GM12864 (cell line): Measurements from ENCODE around the gene CFAP77.
A peak's percentile ranks its signal among the peaks of the same experiment; 100 is the strongest.

ENCODE experiments used
- DNase-seq: peaks from one replicate; pipeline ENCODE4 v3.0.0-alpha.2; 2011; ENCODE audit warnings: low read depth
- H3K4me3 ChIP-seq: 2 replicates; pipeline ENCODE4 v1.5.1; 2011; ENCODE audit warnings: mild to moderate bottlenecking, low read depth, low read length, control low read depth
- CTCF ChIP-seq: IDR thresholded peaks from 2 replicates; pipeline ENCODE4 v1.5.1; 2011; ENCODE audit warnings: low read depth, mild to moderate bottlenecking, moderate library complexity, low read length, control low read depth, inconsistent platforms; ENCODE audit errors: missing control alignments

The CFAP77 gene

GRCh38 chr9:132409828-132410528 lies at the start of gene CFAP77:
CFAP77 (plus strand) TSS chr9:132410211; CDS start chr9:132410272, 61 bp downstream.
- no peak for DNase-seq
- peak within 1 kb of the TSS; percentile 35 for H3K4me3 ChIP-seq
- TF ChIP-seq CTCF = no peak

GRCh38 chr9:132364068-132364467 lies 45.9 kb upstream of the CFAP77 start:
- no peak for TF ChIP-seq CTCF
- H3K4me3 ChIP-seq = no peak overlapping the region
- DNase-seq = no peak

GRCh38 chr9:132365986-132366385 lies 44.0 kb upstream of the CFAP77 start:
- H3K4me3 ChIP-seq = no peak overlapping the region
- DNase-seq = no peak
- no peak for TF ChIP-seq CTCF

- H3K4me3 ChIP-seq = no peak overlapping the region
- DNase-seq = no peak
- TF ChIP-seq CTCF = no peak
Observed at GRCh38 chr9:132366481-132366880, 43.5 kb upstream of the CFAP77 start.

GRCh38 chr9:132367613-132368313 lies 42.2 kb upstream of the CFAP77 start:
- DNase-seq = no peak
- H3K4me3 ChIP-seq = no peak overlapping the region
- no peak for TF ChIP-seq CTCF

- H3K4me3 ChIP-seq = no peak overlapping the region
- TF ChIP-seq CTCF = no peak
- DNase-seq = no peak
Observed at GRCh38 chr9:132369421-132369820, 40.6 kb upstream of the CFAP77 start.
